Measurements from ENCODE around the gene DMRT3. TPM values are rescaled to one million over a fixed set of nuclear protein-coding genes. Genes with fewer than 3 reads are reported as not detected.

The DMRT3 gene
- 1.2 TPM for total RNA-seq (ENCODE audit: insufficient read depth, low replicate concordance)

- DNase-seq (ENCODE audit: low spot score), result no peak
Observed at GRCh38 chr9:976258-976942, at the start of gene DMRT3. Gene DMRT3 (plus strand): TSS chr9:976655. CDS start chr9:977002, 347 bp downstream.

- no peak for DNase-seq (ENCODE audit: low spot score)
Observed at GRCh38 chr9:926976-927375, 49.5 kb upstream of the DMRT3 start.

- no peak for DNase-seq (ENCODE audit: low spot score)
Observed at GRCh38 chr9:928363-929042, 48.0 kb upstream of the DMRT3 start.

DNA sequence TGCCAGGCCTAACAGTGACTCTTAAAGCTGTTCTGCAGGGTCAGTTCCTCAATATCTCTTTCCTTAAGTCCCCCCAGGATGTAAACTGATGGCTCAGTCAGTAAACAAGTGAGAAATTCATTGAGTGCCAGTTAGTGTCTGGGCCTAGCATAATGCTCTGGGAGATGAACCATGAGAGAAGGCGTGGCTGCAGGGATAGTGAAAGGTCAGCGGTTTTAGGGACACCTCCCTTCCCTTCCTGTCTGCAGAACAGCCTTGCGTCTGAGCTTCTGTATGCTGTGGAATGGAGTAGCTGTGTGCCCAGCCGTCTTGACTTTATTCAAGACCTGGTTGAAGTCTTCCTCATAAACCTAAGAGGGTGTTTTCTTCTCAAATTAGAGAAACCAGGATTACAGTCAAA is 46.7 kb upstream of the DMRT3 start:
- no peak for DNase-seq (ENCODE audit: low spot score)

- DNase-seq (ENCODE audit: low spot score), result no peak
Observed at GRCh38 chr9:933356-933755, 43.1 kb upstream of the DMRT3 start.

DNA sequence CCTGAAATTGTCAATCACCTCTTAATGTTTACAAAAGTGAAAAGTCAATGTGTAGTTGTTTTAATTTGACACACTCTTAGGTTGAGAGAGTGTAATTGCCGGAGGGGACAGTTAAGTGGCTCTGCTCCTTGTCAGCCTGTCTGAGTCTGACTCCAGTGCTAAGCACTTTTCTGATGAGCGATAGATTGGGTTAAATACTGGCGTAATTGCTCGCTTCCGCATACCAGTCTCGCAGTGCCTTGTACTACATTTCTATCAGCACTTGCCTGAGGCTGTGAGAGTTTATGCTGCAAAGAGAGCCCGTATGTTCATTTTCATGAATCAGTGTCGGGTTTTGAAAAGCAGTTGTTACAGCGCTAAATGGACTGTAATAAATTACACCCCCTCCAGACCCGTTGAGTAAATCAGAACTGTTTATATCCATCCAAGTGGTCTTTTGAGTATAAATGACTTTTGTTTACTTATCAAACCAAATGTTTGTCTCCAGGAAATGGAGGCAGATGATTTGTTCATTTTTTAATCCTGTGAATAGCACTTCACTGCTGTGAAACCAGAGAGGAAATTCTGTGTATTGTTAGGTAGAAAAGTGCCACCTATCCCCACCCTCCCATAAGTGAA is 41.0 kb upstream of the DMRT3 start:
- DNase-seq (ENCODE audit: low spot score), result peak; percentile 90

DNA sequence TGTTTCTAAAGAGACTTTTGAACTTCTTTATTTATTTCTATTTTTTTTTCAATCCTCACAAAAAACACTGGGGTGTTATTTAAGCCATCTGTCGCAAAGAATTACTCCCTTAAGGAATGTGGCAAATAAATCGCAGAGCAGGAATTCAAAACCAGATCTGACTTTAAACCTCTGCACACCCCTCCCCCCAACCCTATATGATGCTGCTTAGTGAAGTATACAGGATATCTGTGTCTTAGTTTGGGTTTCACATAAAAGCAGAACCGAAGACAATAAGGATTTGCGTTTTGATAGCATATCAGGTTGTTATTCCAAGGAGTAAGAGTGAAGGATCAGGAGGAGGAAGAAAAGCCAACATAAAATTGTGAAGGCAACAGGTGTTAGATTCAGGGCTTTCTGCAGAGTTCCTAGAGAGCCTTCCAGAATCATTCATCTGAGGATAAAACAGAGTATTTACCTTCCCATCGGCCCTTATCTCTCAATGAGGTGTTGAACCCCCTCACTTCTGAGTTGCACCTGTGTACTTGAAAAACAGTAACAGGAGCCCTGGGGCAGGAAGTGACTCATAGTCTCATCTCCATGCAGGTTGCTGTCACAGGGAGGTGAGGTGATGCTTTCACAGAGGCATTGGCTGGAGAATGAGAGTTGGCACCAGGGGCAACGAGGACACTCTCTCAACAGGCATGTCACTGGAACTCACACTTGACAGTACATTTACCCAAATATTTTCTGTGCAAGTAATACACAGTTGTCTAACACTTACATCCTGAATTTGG is 33.5 kb upstream of the DMRT3 start:
- DNase-seq (ENCODE audit: low spot score), result peak; percentile 35

DNA sequence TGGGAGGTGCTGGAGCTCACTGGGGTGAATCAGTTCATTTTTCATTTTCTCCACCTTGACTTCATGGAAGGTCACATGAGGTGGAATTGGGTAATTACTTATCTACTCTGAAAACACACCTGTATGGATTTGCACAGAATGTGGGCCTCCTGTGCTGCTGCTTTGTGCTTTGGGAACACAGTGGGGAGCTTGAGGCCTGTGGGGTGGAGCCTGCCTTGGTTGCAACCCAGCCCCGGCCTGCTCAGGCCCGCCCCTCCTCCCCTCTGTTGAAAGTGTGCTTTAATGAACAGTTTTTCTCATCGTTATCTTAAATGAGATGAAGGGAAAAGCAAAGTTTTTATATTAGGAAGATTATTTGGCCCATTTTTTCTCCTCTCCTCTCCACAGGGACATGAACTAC is 28.5 kb upstream of the DMRT3 start:
- no peak for DNase-seq (ENCODE audit: low spot score)

DNA sequence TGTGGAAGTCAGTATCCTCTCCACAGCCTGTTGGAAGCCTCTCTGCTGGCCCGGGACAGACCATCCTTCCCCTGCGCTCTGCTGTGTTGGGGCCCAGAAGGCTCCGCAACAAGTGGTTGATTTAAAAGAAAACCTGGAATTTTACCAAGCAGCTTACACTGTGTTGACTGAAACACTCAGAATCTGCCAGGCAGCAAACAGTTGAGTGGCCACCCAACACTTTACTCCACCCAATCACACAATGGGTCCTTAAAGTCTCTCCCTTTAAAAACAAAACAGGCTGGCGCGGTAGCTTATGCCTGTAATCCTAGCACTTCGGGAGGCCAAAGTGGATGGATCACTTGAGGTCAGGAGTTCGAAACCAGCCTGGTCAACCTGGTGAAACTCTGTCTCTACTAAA is 28.0 kb upstream of the DMRT3 start:
- no peak for DNase-seq (ENCODE audit: low spot score)

DNA sequence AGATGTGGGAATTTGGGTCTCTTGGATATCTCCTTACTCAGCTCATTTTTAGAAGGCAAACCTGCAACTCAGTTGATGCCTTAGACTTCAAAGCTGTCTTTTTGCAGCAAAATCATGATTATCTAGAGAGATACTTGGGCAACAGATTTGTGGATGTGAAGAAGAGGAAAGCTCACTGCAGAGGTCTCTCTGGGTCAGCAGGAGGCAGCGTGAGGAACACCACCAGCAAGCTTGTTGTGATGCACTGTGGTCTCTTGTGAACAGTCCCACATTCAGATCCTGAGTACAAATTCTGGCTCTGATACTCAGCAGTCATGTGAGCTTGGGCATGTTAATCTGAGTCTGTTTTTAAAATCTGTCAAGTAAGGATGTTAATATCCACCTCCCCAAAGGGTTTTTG is 26.3 kb upstream of the DMRT3 start:
- DNase-seq (ENCODE audit: low spot score), result no peak

GRCh38 chr9:952546-952945 is 23.9 kb upstream of the DMRT3 start:
- no peak for DNase-seq (ENCODE audit: low spot score)

GRCh38 chr9:959105-959504 is 17.4 kb upstream of the DMRT3 start:
- no peak for DNase-seq (ENCODE audit: low spot score)

GRCh38 chr9:959914-960313 is 16.5 kb upstream of the DMRT3 start:
- no peak for DNase-seq (ENCODE audit: low spot score)

DNA sequence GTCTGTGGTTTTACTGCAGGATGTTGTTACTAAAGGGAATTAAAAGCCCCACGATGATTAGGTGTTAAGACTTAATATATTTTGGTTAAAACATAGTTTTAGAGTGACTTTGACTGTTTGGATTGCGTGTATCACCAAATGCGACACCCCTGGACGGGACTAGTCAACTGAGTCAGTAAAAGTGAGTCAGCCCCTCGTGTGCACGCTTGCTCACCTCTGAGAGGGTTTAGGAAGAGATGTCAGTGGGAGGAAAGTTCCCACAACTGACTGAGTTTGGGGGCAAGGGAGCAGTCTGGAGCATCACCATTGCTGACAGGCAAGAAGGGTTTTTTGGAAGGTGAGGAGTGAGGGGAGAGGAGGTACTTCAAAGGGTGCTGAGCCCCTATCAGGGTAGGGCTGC is 14.4 kb upstream of the DMRT3 start:
- DNase-seq (ENCODE audit: low spot score), result no peak

DNA sequence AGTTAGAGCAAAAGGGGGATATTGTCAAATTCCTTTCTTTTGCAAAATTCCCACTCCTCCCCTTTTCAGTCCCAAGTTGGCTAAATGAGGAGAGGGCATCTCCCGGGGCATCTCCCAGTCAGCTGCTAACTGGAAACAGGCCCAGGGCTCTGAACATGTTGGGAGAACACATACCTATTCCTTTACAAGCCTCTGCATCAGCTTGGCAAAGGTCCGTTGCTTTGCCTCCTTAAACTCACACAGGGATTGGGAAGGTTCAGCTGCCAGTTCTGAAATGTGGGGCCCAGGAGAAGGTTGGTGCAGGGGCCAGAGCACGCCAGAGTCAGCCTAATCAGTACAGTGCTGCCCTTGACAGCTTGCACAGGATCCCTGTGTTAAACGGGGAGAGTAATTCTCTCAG is 11.0 kb upstream of the DMRT3 start:
- DNase-seq (ENCODE audit: low spot score), result no peak

DNA sequence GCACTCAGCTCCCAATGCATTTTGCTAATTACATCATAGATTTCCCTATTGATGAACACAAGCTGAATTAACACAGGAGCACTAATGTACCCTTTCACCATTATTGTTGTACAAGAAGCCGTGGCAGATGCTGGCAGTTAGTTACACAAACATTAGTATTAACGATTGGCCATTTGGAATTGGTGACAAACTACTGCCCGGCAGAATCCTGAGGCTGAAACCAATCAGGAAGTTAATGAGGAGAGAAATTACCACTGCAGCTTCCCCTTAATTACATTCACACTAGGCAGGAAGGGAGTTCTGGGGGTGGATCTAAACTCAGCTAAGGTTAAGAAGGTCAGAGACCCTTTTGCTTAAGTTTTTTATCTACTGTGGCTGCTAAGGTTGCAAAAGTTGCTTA is 9.6 kb upstream of the DMRT3 start:
- no peak for DNase-seq (ENCODE audit: low spot score)

GRCh38 chr9:967436-967835 is 9.0 kb upstream of the DMRT3 start:
- DNase-seq (ENCODE audit: low spot score), result no peak

DNA sequence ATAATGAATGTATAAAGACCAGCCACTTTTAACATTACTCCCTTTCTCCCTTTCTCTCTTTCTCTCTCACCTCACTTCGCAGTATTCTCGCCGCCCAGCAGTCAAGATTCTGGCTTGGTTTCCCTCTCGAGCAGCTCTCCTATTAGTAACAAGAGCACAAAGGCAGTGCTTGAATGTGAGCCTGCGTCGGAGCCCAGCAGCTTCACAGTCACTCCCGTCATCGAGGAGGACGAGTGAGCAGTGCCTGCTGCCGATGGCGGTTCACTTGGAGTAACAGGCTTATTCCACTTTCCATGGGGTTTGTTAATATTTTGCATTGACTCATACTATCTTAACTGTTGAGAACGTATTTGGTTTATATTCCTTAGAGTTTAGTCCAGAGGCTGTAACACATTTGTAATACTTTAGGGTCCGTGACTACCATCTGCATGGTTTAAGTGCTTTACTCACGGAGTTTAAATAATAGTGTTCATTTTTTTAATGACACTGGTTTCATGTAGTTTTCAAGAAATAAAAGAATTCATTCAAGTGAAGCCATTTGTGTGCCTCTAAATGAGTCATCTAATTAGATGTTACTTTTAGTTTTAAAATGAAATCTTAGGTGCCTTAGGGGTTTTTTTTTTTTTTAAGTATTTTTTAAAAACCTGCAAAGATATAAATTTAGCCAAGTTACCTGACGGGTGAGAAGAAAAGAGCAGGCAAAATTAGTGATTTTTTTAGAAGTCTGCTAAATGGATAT is 8.4 kb upstream of the DMRT3 start:
- DNase-seq (ENCODE audit: low spot score), result no peak

DNA sequence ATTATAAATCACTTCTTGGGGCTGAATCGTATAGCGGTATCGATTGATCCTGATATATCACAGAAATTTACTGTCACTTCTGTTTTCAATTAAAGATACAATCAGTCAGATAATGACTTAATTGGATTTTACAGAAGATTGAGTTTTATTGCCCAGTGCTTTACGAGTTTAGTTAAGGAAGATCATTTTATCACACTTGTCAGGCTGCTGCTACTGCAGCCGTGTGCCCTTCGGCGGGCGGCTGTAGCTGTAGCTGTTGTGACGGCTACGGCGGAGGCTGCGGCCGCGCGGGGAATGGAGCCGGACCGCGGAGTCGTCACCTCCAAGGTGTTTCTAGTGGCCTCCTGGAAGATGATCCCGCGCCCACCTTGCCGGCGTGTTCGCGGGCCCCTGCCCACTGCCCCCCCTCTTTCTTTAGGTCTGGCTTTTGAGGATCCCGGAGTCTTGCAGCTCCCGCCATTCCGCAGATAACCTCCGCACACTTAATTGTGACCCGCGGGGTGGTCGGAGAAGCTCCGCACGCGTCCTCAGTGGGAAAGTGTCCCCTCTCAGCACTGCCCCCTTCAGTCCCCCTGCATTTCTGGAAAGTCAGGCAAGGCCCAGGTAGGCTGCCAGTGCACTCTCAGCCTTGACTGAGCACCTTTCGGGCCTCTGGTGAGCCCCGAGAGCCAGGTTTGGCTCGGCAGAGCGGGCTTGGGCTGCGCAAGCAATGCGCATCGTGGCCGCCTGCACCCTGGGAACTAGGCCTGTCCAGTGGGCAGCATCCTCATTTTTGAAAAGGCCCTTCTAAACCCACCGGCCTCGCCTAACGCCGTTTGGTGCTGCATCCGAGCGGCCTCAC is 6.9 kb upstream of the DMRT3 start:
- DNase-seq (ENCODE audit: low spot score), result no peak

- no peak for DNase-seq (ENCODE audit: low spot score)
Observed at GRCh38 chr9:970151-970996, 6.1 kb upstream of the DMRT3 start.
